Left lung (tissue), 10 donors: ENCODE measurements around the gene MARCHF3. TPM values are rescaled to one million over a fixed set of nuclear protein-coding genes. Genes with fewer than 3 reads are reported as not detected.

Experiments
- ATAC-seq: fragments of 200-7000 bp; cut with Tn5 transposase; one replicate; pipeline ENCODE4 v1.9.1; 2020; ENCODE audit warnings: moderate library complexity
- DNase-seq, 4 donors: peaks; one replicate each; pipeline ENCODE4 v3.0.0-alpha.2; 2013 to 2020
- H3K27ac ChIP-seq, 2 donors: fragments of 200-600 bp; sonication (generic) in 1 of 2; one replicate each; pipeline versions ENCODE4 v1.5.0 to v1.8.0; 2020 to 2021
- H3K27me3 ChIP-seq, 2 donors: fragments of 200-600 bp; sonication (generic) in 1 of 2; one replicate each; pipeline versions ENCODE4 v1.5.0 to v1.8.0; 2020 to 2021
- H3K36me3 ChIP-seq, 2 donors: fragments of 200-600 bp; sonication (generic) in 1 of 2; one replicate each; pipeline versions ENCODE4 v1.5.0 to v1.8.0; 2020 to 2021
- H3K4me1 ChIP-seq, 2 donors: fragments of 200-600 bp; one replicate each; pipeline ENCODE4 v1.8.0; 2021
- H3K4me3 ChIP-seq, 2 donors: fragments of 200-600 bp; sonication (generic) in 1 of 2; one replicate each; pipeline versions ENCODE4 v1.5.0 to v1.8.0; 2020 to 2021; ENCODE audit warnings: mild to moderate bottlenecking in 1 of 2
- H3K9me3 ChIP-seq, 2 donors: fragments of 200-600 bp; sonication (generic) in 1 of 2; one replicate each; pipeline versions ENCODE4 v1.5.0 to v1.8.0; 2020 to 2021
- intact Hi-C, 2 donors: fragments of 100-400 bp; cut with DNase I; formaldehyde crosslinking; loops; one replicate each; pipeline versions ENCODE4 v1.11.2 to v1.14.2; 2022
- polyA plus RNA-seq, 6 donors: library from polyadenylated mRNA; unstranded; fragments of 120-200 nt; gene quantifications; one replicate each; pipeline ENCODE4 v1.2.1, GENCODE V29; 2013; ENCODE audit not compliant: insufficient read length in 6 of 6
- total RNA-seq, 2 donors: library from RNA; stranded (reverse); fragmentation: NEBNext Ultra II Directional; extraction: Animal tissue kit (Norgen Biotek cat#: 25700); gene quantifications; one replicate each; pipeline ENCODE4 v1.2.1, GENCODE V29; 2021
- TF ChIP-seq, protein P1 (sequence below), 2 donors: fragments of 200-600 bp; sonication (generic) in 1 of 2; IDR thresholded peaks; one replicate each; pipeline versions ENCODE4 v1.5.0 to v1.8.0; 2021; ENCODE audit warnings: antibody characterized with exemption in 2 of 2
- donor health status: DM: no; HTN: yes; CAD: no.
- donor health status: DM: no; HTN: no; CAD: no.

MARCHF3 gene
- total and polyA plus RNA-seq, 8 donors, result 3.4 to 8.7 (median 5.5) TPM

DNA sequence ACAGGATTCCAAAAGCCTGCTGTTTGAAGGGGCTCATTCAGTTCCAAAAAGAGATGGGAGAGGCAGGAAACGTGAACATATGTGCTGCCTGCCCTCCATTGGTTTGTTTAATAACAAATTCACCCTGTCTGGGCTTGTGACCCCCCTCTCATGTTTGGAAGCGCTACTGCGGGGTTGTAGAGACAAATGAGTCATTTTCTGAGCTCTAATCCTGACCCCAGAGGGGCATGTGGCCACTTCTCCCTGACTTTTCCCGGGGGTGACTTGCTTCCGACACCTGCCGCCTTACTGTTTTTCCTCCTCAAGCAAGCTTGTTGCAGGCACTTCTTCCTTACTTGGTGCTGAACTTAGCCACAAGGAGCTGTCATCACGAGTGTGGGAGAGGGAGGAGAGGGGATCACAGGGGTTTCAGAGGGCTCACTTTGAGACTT lies 177.5 kb downstream of the MARCHF3 start:
- ATAC-seq, result no peak
- no peaks in the 10 kb centered on the region for H3K36me3 ChIP-seq
- no peaks in the 10 kb centered on the region for H3K27me3 ChIP-seq
- H3K27ac ChIP-seq, result no peak overlapping the region
- TF ChIP-seq, protein P1, sequence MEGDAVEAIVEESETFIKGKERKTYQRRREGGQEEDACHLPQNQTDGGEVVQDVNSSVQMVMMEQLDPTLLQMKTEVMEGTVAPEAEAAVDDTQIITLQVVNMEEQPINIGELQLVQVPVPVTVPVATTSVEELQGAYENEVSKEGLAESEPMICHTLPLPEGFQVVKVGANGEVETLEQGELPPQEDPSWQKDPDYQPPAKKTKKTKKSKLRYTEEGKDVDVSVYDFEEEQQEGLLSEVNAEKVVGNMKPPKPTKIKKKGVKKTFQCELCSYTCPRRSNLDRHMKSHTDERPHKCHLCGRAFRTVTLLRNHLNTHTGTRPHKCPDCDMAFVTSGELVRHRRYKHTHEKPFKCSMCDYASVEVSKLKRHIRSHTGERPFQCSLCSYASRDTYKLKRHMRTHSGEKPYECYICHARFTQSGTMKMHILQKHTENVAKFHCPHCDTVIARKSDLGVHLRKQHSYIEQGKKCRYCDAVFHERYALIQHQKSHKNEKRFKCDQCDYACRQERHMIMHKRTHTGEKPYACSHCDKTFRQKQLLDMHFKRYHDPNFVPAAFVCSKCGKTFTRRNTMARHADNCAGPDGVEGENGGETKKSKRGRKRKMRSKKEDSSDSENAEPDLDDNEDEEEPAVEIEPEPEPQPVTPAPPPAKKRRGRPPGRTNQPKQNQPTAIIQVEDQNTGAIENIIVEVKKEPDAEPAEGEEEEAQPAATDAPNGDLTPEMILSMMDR (IDR thresholded peaks at IDR 0.05), result no peak
- intact Hi-C loops, result no loop called here
- DNase-seq, result no peak
- H3K4me1 ChIP-seq, result no peaks in the 10 kb centered on the region
- no peaks in the 10 kb centered on the region for H3K9me3 ChIP-seq
- no peak overlapping the region for H3K4me3 ChIP-seq

DNA sequence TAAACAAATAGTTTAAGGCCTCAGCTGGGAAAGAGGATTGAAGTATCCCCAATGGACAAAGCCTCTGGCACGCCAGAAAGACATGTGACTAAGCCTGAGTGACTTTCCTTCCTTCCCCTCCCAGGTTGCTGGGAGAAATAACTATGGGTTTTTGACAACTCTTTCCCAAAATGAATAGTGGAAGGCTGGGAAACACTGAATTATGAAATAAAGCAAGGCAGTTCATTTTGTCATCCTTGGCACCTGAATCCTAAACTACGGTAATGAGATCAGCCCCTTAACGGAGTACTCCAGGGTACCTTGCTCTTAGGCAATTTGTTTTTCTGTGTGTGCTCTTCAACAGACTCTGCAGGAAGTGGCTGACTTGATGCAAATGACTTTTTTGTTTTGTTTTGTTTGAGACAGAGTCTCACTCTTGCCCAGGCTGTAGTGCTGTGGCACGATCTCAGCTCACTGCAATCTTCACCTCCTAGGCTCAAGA lies 178.2 kb downstream of the MARCHF3 start:
- peak overlapping the region; percentile 1 to 29 for H3K27ac ChIP-seq
- TF ChIP-seq, protein P1 (IDR thresholded peaks at IDR 0.05), result no peak
- peak; percentile 40 for ATAC-seq

DNA sequence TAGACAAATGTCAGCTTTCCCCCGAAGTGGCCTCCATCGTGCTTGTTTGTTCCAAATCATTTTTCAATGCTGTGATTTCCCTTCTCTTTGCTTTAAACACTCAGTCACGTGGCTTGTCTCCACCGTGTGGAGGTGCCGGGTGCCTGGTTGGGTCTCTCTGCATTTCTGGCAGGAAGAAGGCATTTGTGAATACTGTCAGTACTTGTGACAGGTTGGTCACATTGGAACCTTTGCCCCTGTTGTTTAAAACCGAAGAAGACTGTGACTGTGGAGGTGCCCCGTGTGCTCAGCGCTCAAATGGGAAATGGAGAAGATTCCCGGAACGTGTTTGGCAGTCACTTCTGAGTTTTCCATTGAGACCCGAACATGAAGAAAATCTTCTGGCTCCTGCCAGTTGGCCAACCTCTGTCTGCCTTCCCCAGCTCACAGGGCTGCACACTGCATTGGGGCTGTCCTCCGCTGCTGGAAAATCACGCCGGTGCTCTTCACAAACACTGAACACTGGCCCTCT lies 178.8 kb downstream of the MARCHF3 start:
- no peaks in the 10 kb centered on the region for H3K36me3 ChIP-seq
- DNase-seq (no peak), ATAC-seq (peak; percentile 26)
- intact Hi-C loops, result no loop called here
- H3K27ac ChIP-seq, result peak overlapping the region in 1 of 2 donors; percentile 29
- no peak overlapping the region for H3K4me3 ChIP-seq
- H3K27me3 ChIP-seq, result no peaks in the 10 kb centered on the region
- no peaks in the 10 kb centered on the region for H3K4me1 ChIP-seq
- no peaks in the 10 kb centered on the region for H3K9me3 ChIP-seq
- TF ChIP-seq, protein P1 (IDR thresholded peaks at IDR 0.05), result no peak

More for the DNA sequence above, 178.2 kb downstream of the MARCHF3 start:
- no peaks in the 10 kb centered on the region for H3K9me3 ChIP-seq
- no peak overlapping the region for H3K4me3 ChIP-seq
- no peak for DNase-seq
- intact Hi-C loops, result no loop called here
- no peaks in the 10 kb centered on the region for H3K27me3 ChIP-seq
- no peaks in the 10 kb centered on the region for H3K36me3 ChIP-seq
- no peaks in the 10 kb centered on the region for H3K4me1 ChIP-seq

DNA sequence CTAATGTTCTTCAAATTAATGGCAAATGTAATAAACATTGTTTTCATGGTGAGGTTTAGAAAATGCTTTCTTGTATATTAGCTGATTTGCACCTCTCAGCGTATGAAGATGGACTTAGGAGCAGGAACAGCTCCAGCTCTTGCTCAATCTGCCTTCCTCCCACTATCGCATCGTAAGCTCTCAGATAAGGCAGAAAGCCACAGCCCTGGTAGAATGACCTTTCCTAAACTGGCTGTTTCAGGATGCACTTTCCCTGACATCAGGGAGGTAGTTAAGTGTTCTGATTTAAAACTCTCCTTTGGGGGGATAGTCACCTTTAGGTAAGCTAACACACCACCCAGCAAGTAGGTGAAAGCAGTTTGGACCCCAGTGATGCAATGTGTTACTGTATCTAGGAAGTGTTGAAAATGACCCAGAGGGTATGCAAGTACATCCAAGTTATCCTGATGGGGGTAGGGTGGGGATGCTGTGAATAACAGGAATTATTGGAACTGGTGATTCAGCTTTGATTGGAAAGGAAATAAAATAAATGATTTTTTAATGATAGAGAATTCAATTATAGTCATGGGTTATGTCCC lies 181.2 kb downstream of the MARCHF3 start:
- Histone ChIP-seq H3K4me1 (peaks cover 0 to 9% of the 10 kb centered on the region in 2 donors), H3K4me3 (no peak overlapping the region), H3K27ac (no peak overlapping the region), H3K9me3 (no peaks in the 10 kb centered on the region), H3K27me3 (no peaks in the 10 kb centered on the region), H3K36me3 (no peaks in the 10 kb centered on the region)
- TF ChIP-seq, protein P1 (IDR thresholded peaks at IDR 0.05), result no peak
- ATAC-seq (no peak), DNase-seq (no peak)
- intact Hi-C loops, result no loop called here

DNA sequence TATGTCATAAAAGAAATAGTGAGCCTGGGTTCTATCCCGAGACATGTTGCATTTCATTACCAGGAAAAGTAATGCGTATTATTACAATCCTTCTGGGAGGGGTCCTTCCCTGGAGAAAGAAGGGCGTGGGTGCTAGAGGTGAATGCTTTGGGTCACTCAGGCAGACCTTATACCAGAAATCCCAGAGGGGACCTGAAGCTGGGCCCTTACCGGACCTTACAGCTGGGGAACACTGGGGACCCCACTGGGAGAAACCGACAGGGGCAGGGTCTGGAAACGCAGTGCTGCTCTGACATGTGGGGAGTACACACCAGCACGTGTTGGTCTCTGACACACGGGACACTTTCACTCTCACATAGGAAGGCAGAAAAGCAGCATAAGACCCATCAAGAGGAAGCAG lies 182.1 kb downstream of the MARCHF3 start:
- DNase-seq (no peak), ATAC-seq (no peak)
- Histone ChIP-seq H3K4me1 (peaks cover 0 to 9% of the 10 kb centered on the region in 2 donors), H3K27me3 (no peaks in the 10 kb centered on the region), H3K9me3 (no peaks in the 10 kb centered on the region), H3K4me3 (no peak overlapping the region), H3K27ac (no peak overlapping the region), H3K36me3 (no peaks in the 10 kb centered on the region)
- intact Hi-C loops, result no loop called here
- TF ChIP-seq, protein P1 (IDR thresholded peaks at IDR 0.05), result no peak
